Astrocyte of the hippocampus (primary cell): ENCODE data around the gene MON2.
A peak's percentile ranks its signal among the peaks of the same experiment; 100 is the strongest.
"Not testable (repeated sequence)": the region's sequence is repeated elsewhere in the genome, so short reads cannot be mapped to it uniquely, and the experiment has no call there.

Experiments
- DNase-seq: peaks from one replicate; pipeline ENCODE4 v3.0.0; 2011; ENCODE audit warnings: low read depth, low spot score

Gene MON2

DNA sequence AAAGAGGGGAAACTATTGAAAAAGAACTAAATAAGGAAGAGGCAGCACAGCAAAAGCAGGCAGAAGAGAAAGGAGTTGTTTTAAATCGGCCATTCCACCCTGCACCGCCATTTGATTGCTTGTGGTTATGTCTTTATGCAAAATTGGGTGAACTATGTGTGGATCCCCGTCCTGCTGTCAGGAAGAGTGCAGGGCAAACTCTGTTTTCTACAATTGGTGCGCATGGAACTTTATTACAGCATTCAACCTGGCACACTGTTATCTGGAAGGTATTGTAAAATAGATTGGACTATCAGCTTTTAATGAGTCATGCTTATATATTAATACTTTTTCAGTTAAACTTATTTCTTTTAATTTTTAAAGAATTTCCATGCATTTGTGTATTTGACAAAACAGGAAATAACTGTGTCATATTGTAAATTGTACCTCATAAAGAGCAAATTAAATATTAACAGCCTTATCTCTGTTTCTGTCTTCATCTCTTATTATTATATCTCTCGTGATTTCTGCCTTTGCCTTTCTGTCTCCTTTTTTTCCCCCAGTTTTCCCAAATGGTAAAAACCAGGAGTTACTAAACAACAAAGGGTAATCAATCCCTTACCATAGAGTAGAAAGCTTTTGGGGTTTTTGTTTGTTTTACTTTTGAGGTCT is 86.4 kb downstream of the MON2 start:
- DNase-seq, result no peak

DNA sequence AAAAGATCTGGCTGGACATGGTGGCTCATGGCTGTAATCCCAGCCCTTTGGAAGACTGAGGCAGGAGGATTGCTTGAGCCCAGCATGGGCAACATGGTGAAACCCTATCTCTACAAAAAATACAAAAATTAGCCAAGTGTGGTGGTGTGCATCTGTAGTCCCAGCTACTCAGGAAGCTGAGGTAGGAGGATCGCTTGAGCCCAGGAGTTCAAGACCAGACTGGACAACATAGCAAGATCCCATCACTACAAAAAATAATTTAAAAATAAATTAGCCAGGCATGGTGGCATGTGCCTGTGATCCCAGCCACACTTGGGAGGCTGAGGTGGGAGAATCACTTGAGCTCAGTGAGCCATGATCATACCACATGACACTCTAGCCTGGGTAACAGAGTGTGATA is 92.7 kb downstream of the MON2 start:
- DNase-seq, result not testable (repeated sequence)

DNA sequence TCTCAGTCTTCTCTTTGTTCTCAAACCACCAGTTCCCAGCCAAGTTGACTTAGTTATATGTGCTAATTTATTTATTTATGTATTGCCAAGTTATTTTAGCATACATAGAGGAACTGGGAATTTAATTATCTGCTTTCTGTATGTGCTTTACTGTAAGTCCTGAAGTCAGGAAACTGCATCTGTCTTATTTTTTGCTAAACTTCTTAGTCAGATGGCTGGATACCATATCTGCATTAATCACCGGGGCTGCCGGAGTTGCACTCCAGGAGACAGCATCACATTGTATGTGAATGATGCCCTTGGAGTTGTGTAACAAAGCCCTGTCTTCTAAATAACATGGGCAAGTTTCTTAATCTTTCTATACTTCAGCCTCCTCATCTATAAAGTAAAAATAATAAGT is 96.2 kb downstream of the MON2 start:
- peak; percentile 44 for DNase-seq

DNA sequence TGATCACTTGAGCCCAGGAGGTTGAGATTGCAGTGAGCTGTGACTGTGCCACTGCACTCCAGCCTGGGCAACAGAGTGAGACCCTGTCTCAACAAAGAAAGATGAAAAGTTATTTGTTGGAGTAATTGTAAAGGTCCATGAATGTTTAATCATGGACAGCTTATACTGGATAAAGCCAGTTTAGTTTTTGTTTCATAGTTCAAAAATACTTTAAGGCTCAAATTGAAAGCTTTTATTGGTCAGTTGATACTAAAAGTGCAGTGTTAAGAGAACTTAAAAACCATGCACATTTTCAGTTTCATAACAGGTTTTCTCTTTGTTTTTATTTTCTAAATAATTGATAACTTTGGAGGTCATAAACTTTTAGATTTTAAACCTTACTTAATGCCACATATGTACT is 108.4 kb downstream of the MON2 start:
- no peak for DNase-seq

DNA sequence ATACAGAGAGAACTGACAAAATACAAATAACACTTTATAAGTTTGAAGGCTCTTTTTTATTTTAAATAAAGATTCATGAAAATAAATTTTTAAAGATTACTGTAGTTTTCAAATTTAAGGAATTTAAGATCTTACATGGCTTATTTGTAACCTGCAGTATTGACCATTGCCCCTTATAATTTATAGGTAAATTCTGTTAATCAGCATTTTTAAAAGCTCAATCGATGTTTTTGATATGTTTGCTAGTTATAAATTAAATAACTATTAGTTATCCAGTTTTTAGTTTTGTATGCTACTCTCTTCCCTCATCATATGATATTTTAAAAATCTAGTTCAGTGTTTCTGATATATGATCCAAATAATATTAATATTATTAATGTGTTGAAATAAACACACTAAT is 109.9 kb downstream of the MON2 start:
- no peak for DNase-seq

DNA sequence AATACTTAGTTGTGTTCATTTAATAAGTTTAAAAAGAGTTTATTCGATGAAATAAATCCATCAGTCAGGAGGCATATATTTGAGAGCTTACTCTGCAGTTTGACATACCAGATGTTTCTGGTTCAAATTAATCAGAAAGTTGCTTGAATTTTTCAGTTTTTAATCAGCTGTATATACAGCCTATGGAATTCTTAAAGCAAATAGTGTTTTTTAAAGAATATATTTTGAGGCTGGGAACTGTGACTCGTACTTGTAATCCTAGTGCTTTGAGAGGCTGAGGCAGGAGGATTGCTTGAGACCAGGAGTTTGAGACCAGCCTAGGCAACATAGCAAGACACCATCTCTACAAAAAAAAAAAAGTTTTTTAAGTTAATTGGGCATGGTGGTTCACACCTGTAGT is 112.1 kb downstream of the MON2 start:
- no peak for DNase-seq

DNA sequence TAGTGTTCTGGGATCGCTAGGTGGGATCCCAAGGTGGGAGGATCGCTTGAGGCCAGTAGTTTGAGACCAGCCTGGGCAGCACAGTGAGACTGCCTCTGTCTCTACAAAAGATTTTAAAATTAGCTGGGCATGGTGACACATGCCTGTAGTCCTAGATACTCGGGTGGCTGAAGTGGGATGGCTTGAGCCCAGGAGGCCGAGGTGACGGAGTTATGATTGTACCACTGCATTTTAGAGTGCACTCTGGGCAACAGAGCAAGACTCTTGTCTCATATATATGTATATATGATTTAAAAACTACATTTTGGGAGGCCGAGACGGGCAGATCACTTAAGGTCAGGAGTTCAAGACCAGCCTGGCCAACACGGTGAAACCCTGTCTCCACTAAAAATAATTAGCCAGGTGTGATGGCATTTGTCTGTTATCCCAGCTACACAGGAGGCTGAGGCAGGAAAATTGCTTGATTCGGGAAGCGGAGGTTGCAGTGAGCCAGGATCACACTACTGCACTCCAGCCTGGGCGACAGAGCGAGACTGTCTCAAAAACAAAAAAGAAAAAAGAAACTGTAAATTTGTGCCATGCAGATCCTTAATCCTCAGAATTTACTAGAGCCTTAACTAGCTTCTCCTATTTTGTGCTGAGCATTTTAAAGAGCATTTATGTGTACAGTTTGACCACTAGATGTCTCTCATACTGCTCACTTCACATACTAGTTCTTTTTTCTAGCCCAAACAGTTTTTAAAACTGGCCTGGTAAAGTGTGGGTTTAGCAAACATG is 114.8 kb downstream of the MON2 start:
- peak; percentile 63 for DNase-seq

DNA sequence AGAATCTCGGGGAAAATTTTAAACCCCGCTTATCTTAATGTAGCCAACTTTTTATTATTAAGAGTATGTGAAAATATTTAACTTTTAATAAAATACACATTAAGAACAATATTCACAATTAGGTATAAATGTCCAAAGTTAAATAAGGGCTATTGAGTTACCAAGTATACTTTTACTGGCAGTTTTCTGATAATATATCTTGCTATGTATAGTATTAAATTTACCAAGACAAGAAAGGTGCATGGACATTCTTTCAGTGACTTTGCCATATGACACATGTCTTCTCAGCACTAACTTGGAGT is 115.4 kb downstream of the MON2 start:
- no peak for DNase-seq

DNA sequence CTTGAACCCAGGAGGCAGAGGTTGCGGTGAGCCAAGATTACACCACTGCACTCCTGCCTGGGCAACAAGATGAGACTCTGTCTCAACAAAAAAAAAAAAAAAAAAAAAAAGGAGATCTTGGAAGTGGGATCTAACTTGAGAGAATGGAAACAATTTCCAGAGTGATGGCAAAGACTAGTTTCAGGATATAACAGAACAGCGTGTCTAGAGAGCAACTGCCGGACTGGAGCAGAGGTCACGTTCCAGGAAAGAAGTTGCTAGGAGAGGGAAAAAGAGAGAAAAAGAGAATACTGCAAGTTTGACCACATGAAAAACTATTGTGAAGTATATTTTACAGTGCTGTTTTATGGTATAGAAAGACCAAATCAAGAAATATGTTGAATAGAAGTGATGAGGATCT is 118.0 kb downstream of the MON2 start:
- no peak for DNase-seq

DNA sequence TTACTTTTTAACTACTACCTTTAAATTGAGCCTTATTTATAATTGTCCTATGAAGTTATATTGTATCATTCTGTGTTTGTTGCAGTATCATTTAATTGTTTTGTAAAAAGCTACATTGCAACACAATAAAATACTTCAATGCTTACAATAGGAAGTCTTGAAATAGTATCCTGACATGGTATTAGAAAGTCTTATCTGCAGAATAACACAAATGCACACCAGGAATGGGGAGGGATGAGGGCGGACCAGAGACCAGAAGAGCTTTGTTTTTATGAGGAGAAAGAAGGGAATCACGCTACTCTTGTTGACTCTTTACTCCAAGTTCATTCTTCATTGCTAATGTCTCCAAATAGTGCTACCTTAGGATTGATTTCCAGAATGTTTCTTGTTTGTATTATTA is 120.2 kb downstream of the MON2 start:
- peak; percentile 28 for DNase-seq

DNA sequence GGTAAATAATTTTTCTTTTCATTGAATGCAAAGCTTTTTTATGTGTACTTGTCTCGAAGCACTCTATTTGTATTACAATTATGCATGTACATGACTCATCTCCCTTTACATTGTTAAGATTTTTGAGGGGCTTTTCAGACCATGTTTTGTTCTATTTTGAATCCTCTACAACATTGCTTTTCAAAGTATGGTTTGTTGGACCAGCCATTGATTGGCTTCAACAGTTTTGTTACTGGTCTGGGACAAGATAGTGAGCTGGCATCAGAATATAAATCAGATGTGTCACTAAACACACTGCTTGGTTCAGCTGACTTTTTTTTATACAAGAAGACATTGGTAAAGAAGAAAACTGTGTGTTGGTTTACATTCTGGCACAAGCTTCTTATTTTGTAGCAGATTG is 122.3 kb downstream of the MON2 start:
- peak; percentile 45 for DNase-seq

DNA sequence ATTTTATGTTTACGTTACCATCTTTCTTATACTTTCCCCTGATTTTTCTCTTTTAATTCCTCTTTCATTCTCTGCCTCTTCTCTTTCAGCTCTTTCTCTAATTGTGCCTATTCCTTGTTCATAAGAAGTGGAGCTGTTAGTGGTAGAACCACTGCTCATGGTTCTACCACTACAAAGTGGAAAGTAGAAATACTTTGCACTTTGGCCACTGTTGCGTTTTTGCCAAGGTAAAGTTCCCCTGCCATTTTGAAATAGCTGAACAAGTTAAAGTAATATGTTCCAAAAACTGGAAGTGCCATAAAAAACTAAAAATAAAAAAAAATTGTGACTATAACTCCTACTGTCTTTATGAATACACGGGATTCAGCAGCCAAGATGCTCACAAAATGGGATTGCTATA is 130.6 kb downstream of the MON2 start:
- DNase-seq, result no peak

DNA sequence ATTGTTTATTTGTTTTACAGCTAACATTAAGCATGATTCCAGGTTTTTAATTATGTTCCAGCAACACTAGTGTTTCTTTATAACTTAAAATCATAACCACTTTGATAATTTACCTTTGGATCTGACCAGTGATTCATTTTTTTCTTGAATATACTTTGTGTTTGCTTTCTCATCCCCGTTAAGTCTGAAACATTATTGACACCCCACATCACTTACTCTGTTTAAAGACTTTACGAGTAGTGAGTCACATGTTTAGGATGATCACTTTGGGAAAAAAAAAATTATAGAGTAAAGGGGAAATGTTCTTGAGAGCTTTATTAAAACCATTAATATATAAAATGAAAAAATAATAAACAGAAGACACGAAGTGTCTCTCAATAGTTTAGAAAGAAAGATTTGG is 132.2 kb downstream of the MON2 start:
- DNase-seq, result no peak

DNA sequence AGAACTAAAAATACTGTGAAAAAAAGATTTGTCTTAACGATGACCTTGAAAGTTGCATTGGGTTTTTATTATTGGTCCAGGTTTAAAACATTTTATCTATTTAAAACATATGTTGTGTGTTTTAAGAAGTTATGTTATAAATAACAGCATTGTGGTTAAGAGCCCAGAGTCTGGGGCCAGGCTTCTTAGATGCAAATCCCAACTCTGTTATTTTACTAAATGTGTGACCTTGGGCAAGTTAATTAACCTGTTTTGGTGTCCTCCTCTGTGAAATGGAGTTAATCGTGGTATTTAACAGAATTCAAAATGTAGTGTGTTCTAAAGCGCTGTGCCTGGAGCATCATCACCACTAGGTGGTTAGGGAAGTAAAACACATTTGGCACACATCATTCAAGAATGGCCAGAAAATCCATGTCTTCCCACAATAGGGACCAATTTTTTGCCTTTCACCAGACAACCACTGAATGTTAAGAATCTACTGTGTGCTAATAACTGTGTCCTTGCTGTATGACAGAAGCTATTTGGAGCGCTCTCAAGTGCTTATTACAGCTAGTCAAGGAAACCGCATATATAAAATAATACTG is 133.3 kb downstream of the MON2 start:
- no peak for DNase-seq

DNA sequence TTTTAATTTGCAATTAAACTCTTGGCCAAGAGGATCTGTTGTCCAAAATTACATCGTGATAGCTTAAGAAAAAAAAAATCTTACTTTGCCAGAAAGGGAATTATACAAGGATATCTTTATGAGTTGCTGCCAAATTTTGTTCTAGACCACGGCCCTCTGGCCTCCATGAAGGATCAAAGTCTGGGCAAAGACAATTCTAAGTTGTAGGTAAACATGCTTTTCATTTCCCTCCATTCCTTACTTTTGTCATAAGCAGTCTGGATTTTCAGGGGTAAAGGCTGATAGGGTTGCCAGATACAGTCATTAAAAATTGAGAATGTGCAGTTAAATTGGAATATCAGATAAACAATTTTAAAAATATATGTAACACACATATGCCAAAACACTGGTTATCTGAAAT is 135.1 kb downstream of the MON2 start:
- DNase-seq, result peak; percentile 15

DNA sequence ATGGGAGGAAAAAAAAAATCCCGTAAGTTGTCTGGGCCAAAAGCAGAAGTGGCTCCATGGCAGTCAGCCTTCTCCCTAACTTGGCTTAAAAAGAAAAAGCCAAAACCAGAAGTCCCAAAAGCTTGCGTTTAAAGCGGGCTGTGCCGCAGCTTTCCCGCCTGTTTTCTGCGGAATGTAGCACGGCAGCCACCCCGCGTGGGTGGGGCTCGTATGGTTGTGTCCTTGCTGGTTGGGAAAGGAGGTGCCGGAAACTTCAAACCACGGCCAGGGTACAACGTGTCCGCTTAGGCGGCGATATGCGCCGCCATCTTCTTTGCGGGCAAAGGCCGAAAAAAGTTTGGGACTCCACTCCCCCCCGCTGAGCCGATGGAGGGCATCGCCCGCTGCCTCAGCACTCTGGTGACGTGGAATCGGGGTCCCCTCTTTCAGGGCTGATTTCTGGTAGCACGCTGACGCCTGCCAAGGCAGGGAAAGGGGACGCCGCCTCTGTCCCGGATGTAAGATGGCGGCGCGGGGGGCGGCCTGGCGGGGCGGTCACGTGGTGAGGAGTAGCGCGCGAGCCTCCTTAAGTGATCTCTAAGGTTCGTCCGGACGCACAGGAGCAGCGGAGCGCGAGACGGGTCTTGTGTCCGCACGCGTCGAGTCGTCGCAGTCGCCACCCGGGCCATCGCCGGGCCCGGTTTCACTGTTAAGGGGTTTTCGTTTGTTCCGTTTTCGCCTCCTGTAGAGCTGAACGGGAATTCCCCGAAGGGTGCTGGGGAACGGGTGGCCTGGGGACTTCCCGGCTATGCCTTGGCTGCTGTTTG is 135.8 kb downstream of the MON2 start:
- DNase-seq, result peak; percentile 94

DNA sequence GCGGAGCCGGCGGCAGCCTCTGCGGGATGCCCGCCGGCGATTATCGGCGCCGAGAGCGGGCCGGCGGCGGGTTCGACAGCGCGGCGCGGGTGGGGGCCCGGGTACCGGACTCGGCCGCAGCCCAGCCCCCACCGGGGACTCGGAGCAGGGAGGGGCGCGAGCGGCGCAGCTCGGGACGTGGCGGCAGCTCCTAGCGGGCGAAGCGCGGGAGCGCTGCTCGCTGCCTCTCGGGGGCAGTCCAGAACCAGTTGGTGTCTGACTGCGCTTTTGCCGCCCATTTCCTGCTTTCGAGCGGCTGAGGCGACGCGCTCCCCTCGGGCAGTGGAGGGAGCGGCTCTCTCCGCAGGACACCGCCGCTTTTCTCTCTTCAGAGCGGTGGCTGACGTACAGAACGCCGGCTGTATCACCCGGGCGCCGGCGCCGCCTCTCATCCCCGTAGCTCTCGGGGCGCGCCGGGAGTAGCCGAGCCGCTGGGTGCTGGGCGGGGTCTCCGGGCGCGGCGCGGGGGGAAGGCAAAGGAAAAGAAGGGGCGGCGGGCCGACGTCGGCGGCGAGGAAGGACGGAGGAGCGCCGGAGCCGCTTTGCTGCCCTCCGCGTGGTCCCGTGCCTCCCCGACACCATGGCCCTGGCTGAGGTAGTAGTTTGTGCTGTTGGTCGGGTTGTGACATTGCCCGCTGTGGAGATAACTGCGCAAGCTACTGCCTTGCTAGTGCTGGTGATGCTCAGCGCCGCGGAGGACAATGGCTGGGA is 136.6 kb downstream of the MON2 start:
- DNase-seq, result peak; percentile 95

DNA sequence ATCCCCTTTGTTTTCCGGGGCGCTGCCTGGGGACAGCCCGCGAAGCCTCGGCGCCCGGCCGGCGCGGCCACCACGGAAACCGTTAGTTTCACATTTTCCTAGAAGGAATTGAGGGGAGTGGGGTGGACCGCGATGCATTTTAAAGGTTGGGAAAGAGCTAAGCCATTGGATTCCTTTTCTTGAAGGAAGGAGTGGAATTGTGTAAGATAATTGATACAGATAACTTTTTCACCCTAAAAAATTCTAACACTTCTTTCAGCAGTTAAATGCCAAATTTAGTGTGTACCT is 137.1 kb downstream of the MON2 start:
- DNase-seq, result no peak

DNA sequence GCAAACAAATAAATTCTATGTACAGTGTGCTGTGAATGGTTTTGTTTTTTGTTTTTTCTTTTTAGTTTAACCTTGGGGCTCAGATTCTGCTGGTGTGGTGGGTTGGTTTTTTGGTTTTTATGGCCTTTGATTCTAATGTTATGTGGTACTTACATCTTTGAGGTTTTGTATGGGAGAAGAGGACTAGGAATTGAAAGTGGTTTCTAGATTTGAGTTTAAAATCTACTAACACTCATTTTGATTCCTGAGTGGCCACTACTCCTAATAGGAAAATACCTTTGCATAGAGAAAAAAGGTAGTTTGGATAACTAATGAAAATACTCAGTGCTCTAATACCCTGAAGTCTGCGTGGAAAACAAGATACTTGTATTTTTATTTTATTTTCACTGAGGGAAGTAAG is 137.7 kb downstream of the MON2 start:
- DNase-seq, result peak; percentile 15

DNA sequence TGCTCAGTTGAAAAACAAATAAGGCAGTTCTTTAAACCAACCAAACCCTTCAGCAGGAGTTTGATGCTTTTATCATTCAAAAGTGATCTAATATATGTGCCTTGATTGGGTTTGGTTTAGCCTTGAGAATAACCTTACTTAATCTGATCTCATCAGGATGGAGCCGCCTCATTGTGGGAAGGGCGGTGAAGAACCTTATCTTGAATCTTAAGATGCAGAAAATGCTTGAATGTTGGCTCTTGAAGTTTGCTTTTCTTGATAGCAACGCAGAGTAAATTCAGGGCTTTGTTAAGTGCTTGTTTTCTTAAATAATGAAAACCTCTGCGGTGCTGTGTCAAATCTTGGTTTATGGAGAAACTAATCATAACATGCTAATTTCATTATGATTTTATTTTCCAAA is 138.2 kb downstream of the MON2 start:
- peak; percentile 55 for DNase-seq

DNA sequence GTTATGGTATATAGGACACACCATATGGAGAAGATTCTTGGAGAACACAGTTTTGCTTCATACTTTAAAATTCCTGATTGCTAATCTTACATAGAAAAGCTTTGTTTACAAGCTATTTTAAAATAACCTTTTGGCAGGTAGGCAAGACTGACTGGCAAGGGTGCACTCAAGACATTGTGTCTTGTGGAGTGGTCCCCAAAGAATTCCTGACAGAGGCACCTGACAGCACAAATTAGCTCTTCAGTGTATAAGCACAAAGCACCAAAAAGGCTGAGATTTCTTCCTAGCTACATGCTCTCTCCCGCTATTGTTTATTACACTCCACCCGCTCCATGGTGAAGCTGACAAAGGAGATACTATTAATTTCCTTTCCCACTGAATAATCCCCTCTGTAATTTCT is 139.4 kb downstream of the MON2 start:
- no peak for DNase-seq

DNA sequence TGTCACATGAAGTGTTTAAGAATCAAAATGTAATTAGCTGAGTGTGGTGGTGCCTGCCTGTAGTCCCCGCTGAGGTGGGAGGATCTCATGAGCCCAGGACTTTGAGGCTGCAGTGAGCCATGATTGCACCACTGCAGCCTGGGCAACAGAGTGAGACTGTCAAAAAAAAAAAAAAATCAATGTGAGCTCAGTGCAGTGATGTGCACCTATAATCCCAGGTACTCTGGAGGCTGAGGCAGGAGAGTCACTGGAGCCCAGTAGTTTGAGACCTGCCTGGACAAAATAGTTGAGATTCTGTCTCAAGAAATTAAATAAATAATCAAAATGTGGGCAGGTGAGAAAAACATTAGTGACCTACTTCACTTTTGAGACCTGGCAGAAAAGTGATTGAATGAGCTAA is 140.0 kb downstream of the MON2 start:
- DNase-seq, result no peak
